ENCODE measurements around the gene ZG16. TPM values are rescaled to one million over a fixed set of nuclear protein-coding genes. Genes with fewer than 3 reads are reported as not detected.
A peak's percentile ranks its signal among the peaks of the same experiment; 100 is the strongest.

The ZG16 gene
- polyA plus RNA-seq, 3 donors = not detected

DNA sequence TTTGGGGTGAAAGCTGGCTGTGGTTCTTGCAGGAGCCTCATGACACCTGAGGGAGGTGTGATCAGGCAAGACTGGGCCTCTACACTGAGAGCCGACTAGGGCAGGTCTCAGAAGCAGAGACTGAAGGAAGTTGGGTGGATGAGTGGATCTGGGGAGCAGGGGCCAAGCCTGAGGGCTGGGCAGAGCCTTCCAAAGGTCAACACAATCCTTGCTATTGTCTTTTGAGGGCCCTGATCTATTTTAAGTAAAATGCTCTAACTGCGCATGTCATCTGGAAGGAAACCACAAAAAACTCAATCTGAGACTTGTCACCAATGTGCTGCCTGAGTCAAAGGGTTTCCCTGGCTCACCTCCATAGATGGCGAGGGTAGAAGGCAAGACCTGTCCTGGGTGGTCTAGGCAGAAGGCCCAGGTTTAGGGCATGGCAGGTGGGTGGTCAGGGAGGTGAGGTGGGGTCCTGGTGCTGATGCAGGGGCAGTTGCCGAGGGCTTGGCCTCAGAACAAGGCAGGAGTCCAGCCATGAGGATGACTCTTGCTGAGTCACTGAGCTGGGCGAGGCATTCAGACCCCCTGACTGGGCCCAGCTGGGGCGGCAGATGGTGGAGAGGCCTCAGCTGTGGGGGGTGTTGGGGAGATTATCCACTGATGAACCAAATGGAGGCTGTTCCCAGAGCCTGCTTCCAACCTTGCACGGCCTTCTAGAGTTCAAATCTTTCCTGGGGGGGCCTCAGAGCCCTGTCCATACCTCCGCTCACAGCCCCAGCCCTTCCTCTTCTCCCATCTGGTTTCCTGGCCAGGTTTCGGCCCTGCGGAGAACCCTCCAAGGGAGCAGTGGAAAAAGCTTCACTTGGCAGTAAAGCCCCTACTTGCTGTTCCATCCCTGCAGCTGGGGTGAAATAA is 47.3 kb downstream of the ZG16 start:
- H4K20me1 ChIP-seq (ENCODE audit: insufficient read depth, low read length) = peaks cover 100% of the 10 kb centered on the region
- Mint-ChIP-seq H3K4me1 (peaks cover 42% of the 10 kb centered on the region), H3K4me3 (no peak overlapping the region), H3K36me3 (peaks cover 18 to 36% of the 10 kb centered on the region in 2 donors), H3K9me3 (no peaks in the 10 kb centered on the region), H3K27me3 (ENCODE audit: low read depth in 3 of 3) (no peaks in the 10 kb centered on the region), H3K27ac (peak overlapping the region in 3 of 7 donors; percentile 2 to 54 (median 52))
- no peak for TF ChIP-seq CTCF (IDR thresholded peaks at IDR 0.05)
- no peaks in the 10 kb centered on the region for H3K27me3 ChIP-seq (ENCODE audit: control insufficient read depth in 2 of 2, insufficient read depth in 2 of 2, low read length in 2 of 2)
- intact Hi-C loops (cut with micrococcal nuclease) = no loop called here
- no peak overlapping the region for H3K4me2 ChIP-seq (replicated peaks; ENCODE audit: extremely low read depth, low read length, poor library complexity, severe bottlenecking)
- H3K4me3 ChIP-seq (replicated peaks in 1 of 3; ENCODE audit: low read depth in 2 of 3, low read length in 3 of 3) = no peak overlapping the region
- 56% methylated on average over 9 of the region's 10 CpGs for whole genome bisulfite sequencing (ENCODE audit: insufficient coverage)
- H3K4me1 ChIP-seq (ENCODE audit: control insufficient read depth in 1 of 2, insufficient read depth in 2 of 2, low read length in 2 of 2) = peaks cover 24 to 25% of the 10 kb centered on the region in 2 donors
- no peaks in the 10 kb centered on the region for H3K9me3 ChIP-seq (replicated peaks in 1 of 2; ENCODE audit: control insufficient read depth in 1 of 2, insufficient read depth in 1 of 2, low read length in 2 of 2)
- H2AFZ ChIP-seq (ENCODE audit: insufficient read depth, low read depth, low read length, poor library complexity, severe bottlenecking) = no peak overlapping the region
- no peak overlapping the region for H3K9ac ChIP-seq (ENCODE audit: insufficient read depth, low read length, poor library complexity, severe bottlenecking)
- H3K27ac ChIP-seq (ENCODE audit: low read depth in 1 of 2, low read length in 2 of 2) = no peak overlapping the region
- H3K36me3 ChIP-seq (replicated peaks in 1 of 2; ENCODE audit: control insufficient read depth in 1 of 2, insufficient read depth in 2 of 2, low read length in 2 of 2) = peaks cover 12 to 29% of the 10 kb centered on the region in 2 donors
- DNase-seq = no peak
- peaks cover 96% of the 10 kb centered on the region for H3K79me2 ChIP-seq (ENCODE audit: insufficient read depth, low read length)

DNA sequence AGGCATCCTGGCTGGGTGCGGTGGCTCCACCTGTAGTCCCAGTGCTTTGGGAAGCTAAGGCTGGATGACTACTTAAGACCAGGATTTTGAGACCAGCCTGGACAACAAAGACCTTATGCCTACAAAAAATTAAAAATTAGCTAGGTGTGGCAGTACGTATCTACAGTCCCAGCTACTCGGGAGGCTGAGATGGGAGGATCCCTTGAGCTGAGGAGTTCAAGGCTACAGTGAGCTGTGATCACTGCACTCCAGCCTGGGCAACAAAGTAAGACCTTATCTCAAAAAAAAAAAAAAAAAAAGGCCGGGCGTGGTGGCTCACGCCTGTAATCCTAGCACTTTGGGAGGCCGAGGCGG is 48.3 kb downstream of the ZG16 start:
- H3K27me3 Mint-ChIP-seq (ENCODE audit: low read depth in 3 of 3) = no peaks in the 10 kb centered on the region
- TF ChIP-seq CTCF (IDR thresholded peaks at IDR 0.05) = no peak
- peaks cover 18 to 38% of the 10 kb centered on the region in 2 donors for H3K36me3 ChIP-seq (replicated peaks in 1 of 2; ENCODE audit: control insufficient read depth in 1 of 2, insufficient read depth in 2 of 2, low read length in 2 of 2)
- 100% methylated on average over 1 of the region's 8 CpGs for WGBS (ENCODE audit: insufficient coverage)
- DNase-seq = no peak
- H3K9me3 ChIP-seq (replicated peaks in 1 of 2; ENCODE audit: control insufficient read depth in 1 of 2, insufficient read depth in 1 of 2, low read length in 2 of 2) = no peaks in the 10 kb centered on the region
- no peak overlapping the region for H3K4me3 ChIP-seq (replicated peaks in 1 of 3; ENCODE audit: low read depth in 2 of 3, low read length in 3 of 3)
- H3K27me3 ChIP-seq (ENCODE audit: control insufficient read depth in 2 of 2, insufficient read depth in 2 of 2, low read length in 2 of 2) = no peaks in the 10 kb centered on the region
- H4K20me1 ChIP-seq (ENCODE audit: insufficient read depth, low read length) = peaks cover 100% of the 10 kb centered on the region
- H3K4me1 ChIP-seq (ENCODE audit: control insufficient read depth in 1 of 2, insufficient read depth in 2 of 2, low read length in 2 of 2) = peaks cover 16 to 18% of the 10 kb centered on the region in 2 donors
- no peak overlapping the region for H3K4me3 Mint-ChIP-seq
- peaks cover 27 to 45% of the 10 kb centered on the region in 2 donors for H3K36me3 Mint-ChIP-seq
- H3K4me1 Mint-ChIP-seq = peaks cover 34% of the 10 kb centered on the region
- H2AFZ ChIP-seq (ENCODE audit: insufficient read depth, low read depth, low read length, poor library complexity, severe bottlenecking) = no peak overlapping the region
- no peak overlapping the region for H3K9ac ChIP-seq (ENCODE audit: insufficient read depth, low read length, poor library complexity, severe bottlenecking)
- intact Hi-C loops (cut with micrococcal nuclease) = no loop called here
- H3K4me2 ChIP-seq (replicated peaks; ENCODE audit: extremely low read depth, low read length, poor library complexity, severe bottlenecking) = no peak overlapping the region
- peaks cover 87% of the 10 kb centered on the region for H3K79me2 ChIP-seq (ENCODE audit: insufficient read depth, low read length)
- no peaks in the 10 kb centered on the region for H3K9me3 Mint-ChIP-seq
- H3K27ac ChIP-seq (ENCODE audit: low read depth in 1 of 2, low read length in 2 of 2) = no peak overlapping the region
- no peak overlapping the region for H3K27ac Mint-ChIP-seq

Measured in CD14-positive monocyte (primary cell).